HG03521 (cell line): ENCODE results near the gene UPF1.
"Not testable (repeated sequence)": the region's sequence is repeated elsewhere in the genome, so short reads cannot be mapped to it uniquely, and the experiment has no call there.

Experiments
- ATAC-seq: cut with Tn5 transposase; IDR thresholded peaks from one replicate; pipeline ENCODE4 v1.9.1; 2021; ENCODE audit warnings: mild to moderate bottlenecking, moderate library complexity; ENCODE audit not compliant: unreplicated experiment

UPF1 gene

DNA sequence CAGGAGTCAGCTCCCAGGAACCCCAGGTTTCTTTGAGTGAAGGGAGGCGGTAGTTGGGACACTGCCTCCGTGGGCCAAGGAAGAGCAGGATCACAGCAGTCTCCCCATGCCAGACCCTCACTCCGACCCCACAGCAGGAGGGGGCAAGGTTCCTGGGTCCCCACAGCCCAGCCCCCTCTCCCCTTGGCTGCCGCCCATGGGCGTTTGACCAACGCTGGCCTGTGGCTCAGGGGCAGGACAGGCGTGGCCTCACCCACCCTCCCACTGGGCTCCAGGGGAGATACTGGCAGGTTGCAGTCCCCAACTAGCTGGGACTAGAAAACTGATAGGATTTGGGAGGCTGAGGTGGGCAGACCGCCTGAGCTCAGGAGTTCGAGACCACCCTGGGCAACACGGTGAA lies 78.3 kb downstream of the UPF1 start:
- no peak for ATAC-seq

DNA sequence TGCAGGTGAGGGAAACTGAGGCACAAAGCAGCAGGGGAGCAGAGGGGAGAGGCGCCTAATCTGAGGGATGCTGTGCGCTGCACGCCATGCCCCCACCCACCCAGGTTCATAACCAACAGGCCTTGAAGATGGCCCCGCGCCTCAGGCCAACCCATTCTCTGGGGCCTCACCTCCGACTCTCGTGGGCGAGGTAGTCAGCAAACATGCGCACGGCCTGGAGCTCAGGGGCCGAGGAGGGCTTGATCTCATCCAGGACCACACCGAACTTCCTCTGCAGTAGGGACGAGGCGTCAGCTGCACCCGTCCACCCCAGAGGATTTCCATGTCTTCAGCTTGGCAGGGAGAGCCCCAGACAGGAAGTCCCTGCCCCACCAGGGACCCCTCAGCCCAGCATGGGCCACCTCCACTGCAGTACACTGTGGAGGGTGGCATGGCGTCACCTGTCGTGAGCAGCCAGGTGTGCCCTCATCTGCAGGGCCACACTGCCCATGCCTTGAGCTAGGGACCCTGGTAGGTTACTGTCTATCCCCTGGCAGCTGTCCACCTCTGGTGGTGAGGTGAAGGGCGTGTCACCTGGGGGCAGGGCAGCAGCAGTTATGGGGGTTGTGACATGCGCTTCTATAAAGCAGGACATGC lies 79.2 kb downstream of the UPF1 start:
- ATAC-seq, result no peak

DNA sequence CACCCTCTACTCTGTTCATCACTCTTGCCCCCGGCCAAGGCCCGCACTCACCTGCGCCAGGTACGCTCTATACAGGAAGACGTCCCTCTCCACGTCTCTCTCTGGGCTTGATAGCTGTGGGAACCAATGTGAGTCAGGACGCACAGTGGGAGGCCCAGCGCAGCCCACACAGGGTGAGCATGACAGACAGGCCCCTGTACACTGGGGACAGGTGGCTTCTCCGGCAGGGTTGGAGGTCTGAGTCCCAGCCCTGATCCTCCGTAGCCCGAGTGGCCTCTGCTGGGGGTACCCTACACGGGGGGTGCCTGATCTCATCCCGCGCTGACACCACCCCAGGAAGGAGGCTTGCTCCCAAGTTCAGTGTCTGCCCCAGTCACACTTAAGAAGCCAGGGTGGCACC lies 81.2 kb downstream of the UPF1 start:
- ATAC-seq, result no peak

DNA sequence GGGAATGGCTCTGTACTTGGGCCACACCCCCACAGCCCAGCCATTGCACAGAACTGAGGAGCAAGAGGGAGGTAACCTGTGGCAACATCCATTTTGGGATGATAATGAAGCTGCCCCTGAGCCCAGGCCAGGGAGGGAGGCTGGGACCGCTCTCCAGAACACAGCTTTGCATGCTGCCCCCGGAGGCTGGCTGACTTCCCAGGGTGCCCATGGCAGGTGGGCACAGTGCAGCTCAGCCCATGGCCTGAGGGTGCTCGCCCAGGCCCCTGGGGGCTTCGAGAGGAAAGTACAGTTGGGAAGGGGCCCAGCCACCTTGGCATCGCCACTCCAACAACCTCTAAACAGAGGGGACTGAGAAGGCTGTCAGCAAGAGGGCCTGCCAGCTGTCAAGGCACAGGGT lies 81.7 kb downstream of the UPF1 start:
- no peak for ATAC-seq

DNA sequence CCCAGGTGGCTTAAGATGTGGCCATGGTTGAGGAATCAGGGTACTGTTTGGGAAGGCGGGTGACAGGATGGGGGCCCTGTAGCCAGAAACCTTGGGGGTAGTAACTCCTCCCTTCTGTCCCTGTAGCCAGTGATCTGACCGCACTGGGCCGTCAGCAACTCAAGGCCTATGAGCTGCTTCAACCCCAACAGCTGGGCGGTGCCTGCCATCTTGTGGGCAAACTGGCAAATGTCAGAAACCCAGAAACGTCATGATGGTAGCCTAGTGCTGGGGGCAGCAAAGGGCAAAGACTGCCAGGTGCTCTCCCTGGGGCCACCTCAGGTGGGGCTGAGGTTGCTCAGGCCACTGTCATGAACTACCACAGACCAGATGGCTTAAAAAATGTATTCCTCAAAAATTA lies 83.9 kb downstream of the UPF1 start:
- no peak for ATAC-seq

DNA sequence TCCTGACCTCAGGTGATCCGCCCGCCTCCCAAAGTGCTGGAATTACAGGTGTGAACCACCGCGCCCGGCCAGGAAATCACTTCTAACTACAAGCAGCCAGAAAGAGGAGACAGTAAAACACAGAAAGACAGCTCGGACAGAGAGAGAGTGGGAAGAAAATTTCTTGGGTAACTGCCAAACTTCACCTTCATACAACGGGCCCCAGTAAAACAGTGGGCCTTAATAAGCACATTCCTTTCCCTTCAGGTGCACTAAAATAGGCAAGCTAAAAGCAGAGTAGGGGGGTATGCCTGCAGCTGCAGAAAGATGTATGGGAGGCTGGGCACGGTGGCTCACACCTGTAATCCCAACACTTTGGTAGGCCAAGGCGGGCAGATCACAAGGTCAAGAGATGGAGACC lies 85.8 kb downstream of the UPF1 start:
- not testable (repeated sequence) for ATAC-seq
